HepG2 (cell line): Measurements from ENCODE around the gene POU3F4. TPM values are rescaled to one million over a fixed set of nuclear protein-coding genes. Genes with fewer than 3 reads are reported as not detected.

Experiments used
- ATAC-seq: fragments of 200-7000 bp; cut with Tn5 transposase; 3 replicates; pipeline ENCODE4 v1.9.1; 2020; ENCODE audit warnings: mild to moderate bottlenecking, moderate library complexity
- Bru-seq: library from RNA; stranded (reverse); fragments of 400-500 nt; gene quantifications from one replicate; lab custom pipeline; 2021; lab: Mats Ljungman, UMichigan
- BruChase-seq, 2 experiments: library from RNA; stranded (reverse); fragments of 400-500 nt; gene quantifications; one replicate each; lab custom pipeline; 2021; lab: Mats Ljungman, UMichigan
- BruUV-seq: library from RNA; stranded (reverse); fragments of 400-500 nt; replicated peaks from 2 replicates; lab custom pipeline; 2021; lab: Mats Ljungman, UMichigan
- CTCF ChIA-PET: fragments of 300-600 bp; formaldehyde crosslinking; extraction: SDS; loops from one replicate; lab custom pipeline; 2021; ENCODE audit warnings: low total read pairs, inconsistent platforms, low intra/inter-chr PET ratio; lab: Yijun Ruan, JAX
- POLR2A ChIA-PET: fragments of 350-600 bp; sonication (Branson Sonifier 250); formaldehyde crosslinking; loops from one replicate; lab custom pipeline; 2020; ENCODE audit warnings: antibody characterized with exemption, inconsistent platforms; lab: Yijun Ruan, JAX
- DNase-seq: peaks from one replicate; pipeline ENCODE4 v3.0.0-alpha.2; 2015; ENCODE audit warnings: low spot score
- FAIRE-seq: peaks from 3 replicates; lab custom pipeline; 2011; peaks lifted over from hg19 to GRCh38; lab: Jason Lieb, UNC
- H2AFZ ChIP-seq: one replicate; pipeline ENCODE4 v1.6.1; 2011; ENCODE audit warnings: low read length, inconsistent platforms
- H3K27ac ChIP-seq: fragments of 300-600 bp; 3 replicates; pipeline ENCODE4 v1.8.0; 2011; ENCODE audit warnings: mixed run types, mild to moderate bottlenecking, mixed read lengths, low read length, inconsistent platforms; ENCODE audit not compliant: insufficient read depth; ENCODE audit errors: extremely low read length
- H3K27me3 ChIP-seq, 2 experiments: fragments of 200-600 bp in 1 of 2; 2 replicates in 1 of 2; 3 replicates in 1 of 2; pipeline versions ENCODE4 v1.6.0 to v1.8.0; 2011; ENCODE audit warnings: low read length in 2 of 2, mild to moderate bottlenecking in 2 of 2, moderate library complexity in 2 of 2, inconsistent platforms in 1 of 2; ENCODE audit not compliant: insufficient read depth in 2 of 2, control insufficient read depth in 1 of 2
- H3K36me3 ChIP-seq, 2 experiments: fragments of 200-600 bp in 1 of 2; replicated peaks in 1 of 2; 2 replicates in 1 of 2; 3 replicates in 1 of 2; pipeline versions ENCODE4 v1.5.1 to v1.8.0; 2011; ENCODE audit warnings: low read length in 2 of 2, inconsistent platforms in 1 of 2; ENCODE audit not compliant: insufficient read depth in 2 of 2, control insufficient read depth in 1 of 2
- H3K4me1 ChIP-seq: 2 replicates; pipeline ENCODE4 v1.5.1; 2012; ENCODE audit warnings: low read length, inconsistent platforms; ENCODE audit not compliant: insufficient read depth
- H3K4me2 ChIP-seq: 2 replicates; pipeline ENCODE4 v1.6.0; 2011; ENCODE audit warnings: low read depth, low read length, inconsistent platforms
- H3K4me3 ChIP-seq, 3 experiments: fragments of 200-600 bp in 1 of 3; sonication (generic), shearing (Covaris generic) in 1 of 3; replicated peaks in 1 of 3; 2 replicates each; pipeline ENCODE4 v1.5.1; 2011 to 2016; ENCODE audit warnings: low read length in 3 of 3, inconsistent platforms in 2 of 3, low read depth in 2 of 3, mild to moderate bottlenecking in 2 of 3, control low read depth in 1 of 3, mixed read lengths in 1 of 3; ENCODE audit not compliant: insufficient read depth in 1 of 3
- H3K79me2 ChIP-seq: one replicate; pipeline ENCODE4 v1.6.1; 2011; ENCODE audit warnings: low read length, inconsistent platforms; ENCODE audit not compliant: insufficient read depth
- H3K9ac ChIP-seq: 2 replicates; pipeline ENCODE4 v1.6.0; 2011; ENCODE audit warnings: mild to moderate bottlenecking, low read depth, low read length, inconsistent platforms; ENCODE audit not compliant: insufficient read depth
- H3K9me3 ChIP-seq: 2 replicates; pipeline ENCODE4 v1.5.1; 2012; ENCODE audit warnings: mild to moderate bottlenecking, low read length
- H4K20me1 ChIP-seq: 2 replicates; pipeline ENCODE4 v1.6.0; 2011; ENCODE audit warnings: inconsistent platforms, mild to moderate bottlenecking, low read length, moderate library complexity; ENCODE audit not compliant: insufficient read depth
- PRMT3 ChIP-seq: sonication (generic); formaldehyde crosslinking; IDR thresholded peaks from 2 replicates; pipeline ENCODE4 v1.8.1; 2022; ENCODE audit warnings: low read depth, mild to moderate bottlenecking, moderate library complexity, missing genetic modification reagents, borderline replicate concordance
- ZNF10 ChIP-seq: sonication (generic); formaldehyde crosslinking; IDR thresholded peaks from 2 replicates; pipeline ENCODE4 v1.4.0; 2020; ENCODE audit warnings: mild to moderate bottlenecking, low read depth, missing genetic modification reagents, borderline replicate concordance
- ZNF598 ChIP-seq: sonication (generic); formaldehyde crosslinking; IDR thresholded peaks from 2 replicates; pipeline ENCODE4 v1.5.1; 2020; ENCODE audit warnings: mild to moderate bottlenecking, missing genetic modification reagents, borderline replicate concordance
- WGBS: methylation state at CpG from one replicate; pipeline ENCODE4 v1.1.6; 2017; ENCODE audit warnings: low lambda C conversion rate; 5-methylcytosine and 5-hydroxymethylcytosine counted together
- in situ Hi-C: cut with HindIII; loops from 2 replicates; pipeline ENCODE4 v1.10.0; 2017; ENCODE audit warnings: low pct_unique_long_range_greater_than_20kb; ENCODE audit not compliant: extremely low pct_ligation_motif_present
- intact Hi-C: fragments of 100-400 bp; cut with micrococcal nuclease; formaldehyde crosslinking; loops from one replicate; pipeline ENCODE4 v1.10.0; 2022; ENCODE audit not compliant: unreplicated experiment
- long read RNA-seq, 2 experiments: library from RNA in 1 of 2; library from polyadenylated mRNA in 1 of 2; stranded (forward) in 1 of 2; unstranded in 1 of 2; transcript quantifications; one replicate each; pipeline ENCODE4 v2.0.0, GENCODE V29; 2019 to 2022
- polyA minus RNA-seq, 3 experiments: library from RNA; depleted of rRNA, polyadenylated mRNA; stranded (reverse); fragments of >200 nt; gene quantifications; 2 replicates each; pipeline ENCODE4 v1.2.3, GENCODE V29; 2011; ENCODE audit warnings: low replicate concordance in 1 of 3
- polyA plus RNA-seq, 8 experiments: library from polyadenylated mRNA; depleted of rRNA in 3 of 8; stranded (reverse) in 7 of 8; unstranded in 1 of 8; fragments of >200 nt; fragmentation: Illumina TruSeq in 4 of 8; extraction: Trizol in 4 of 8; gene quantifications; 2 replicates each; pipeline versions ENCODE4 v1.2.1 to v1.2.3, GENCODE V29; 2011 to 2016; ENCODE audit warnings: low read depth in 4 of 8, missing spikeins in 1 of 8, mixed read lengths in 1 of 8; ENCODE audit not compliant: insufficient read depth in 1 of 8
- total RNA-seq, 5 experiments: library from RNA; depleted of rRNA; stranded (reverse); fragments of >200 nt; fragmentation: Illumina TruSeq; extraction: Trizol; gene quantifications; 2 replicates each; pipeline ENCODE4 v1.2.3, GENCODE V29; 2016; ENCODE audit warnings: low read depth in 1 of 5
- TF ChIP-seq, protein P1 (sequence below): sonication (generic); formaldehyde crosslinking; IDR thresholded peaks from 2 replicates; pipeline ENCODE4 v1.4.0; 2020; ENCODE audit warnings: mild to moderate bottlenecking, missing genetic modification reagents, borderline replicate concordance
- TF ChIP-seq, protein P2 (sequence below): fragments of 450-650 bp; IDR thresholded peaks from 2 replicates; pipeline ENCODE4 v1.6.1; 2017

Gene POU3F4
- total RNA-seq (2016; rRNA removed; fragmentation: Illumina TruSeq; extraction: Trizol) (not detected in 2 replicates), polyA plus RNA-seq (2011; rRNA removed) (not detected in 2 replicates), polyA minus RNA-seq (2011; rRNA and poly(A)+ RNA removed; ENCODE audit: low replicate concordance) (not detected in 2 replicates), Bru-seq, nascent RNA (not detected), BruChase-seq, experiment 1, labeled RNA remaining after a 6-hour chase (not detected), BruChase-seq, experiment 2, labeled RNA remaining after a 2-hour chase (not detected)
- total RNA-seq (2016; cell fraction: cytosol; rRNA removed; fragmentation: Illumina TruSeq; extraction: Trizol; ENCODE audit: low read depth): not detected in 2 replicates
- not detected in 2 replicates for total RNA-seq (2016; cell fraction: insoluble cytoplasmic fraction; rRNA removed; fragmentation: Illumina TruSeq; extraction: Trizol)
- not detected in 2 replicates for total RNA-seq (2016; cell fraction: membrane; rRNA removed; fragmentation: Illumina TruSeq; extraction: Trizol)
- total RNA-seq (2016; cell fraction: nucleus; rRNA removed; fragmentation: Illumina TruSeq; extraction: Trizol): not detected in 2 replicates
- polyA plus RNA-seq (2011; cell fraction: cytosol; rRNA removed): not detected in 2 replicates
- not detected in 2 replicates for polyA plus RNA-seq (2011; cell fraction: nucleus; rRNA removed)
- not detected in 2 replicates for polyA plus RNA-seq (2012)
- polyA plus RNA-seq (2016; cell fraction: cytosol; fragmentation: Illumina TruSeq; extraction: Trizol; ENCODE audit: low read depth): not detected in 2 replicates
- not detected in 2 replicates for polyA plus RNA-seq (2016; cell fraction: insoluble cytoplasmic fraction; fragmentation: Illumina TruSeq; extraction: Trizol; ENCODE audit: low read depth)
- polyA plus RNA-seq (2016; cell fraction: membrane; fragmentation: Illumina TruSeq; extraction: Trizol; ENCODE audit: low read depth): not detected in 2 replicates
- polyA plus RNA-seq (2016; cell fraction: nucleus; fragmentation: Illumina TruSeq; extraction: Trizol; ENCODE audit: insufficient read depth, low read depth): not detected in 2 replicates
- not detected in 2 replicates for polyA minus RNA-seq (2011; cell fraction: cytosol; rRNA and poly(A)+ RNA removed)
- not detected in 2 replicates for polyA minus RNA-seq (2011; cell fraction: nucleus; rRNA and poly(A)+ RNA removed)
- long read RNA-seq, experiment 1: 0 reads
- long read RNA-seq, experiment 2: 0 reads

DNA sequence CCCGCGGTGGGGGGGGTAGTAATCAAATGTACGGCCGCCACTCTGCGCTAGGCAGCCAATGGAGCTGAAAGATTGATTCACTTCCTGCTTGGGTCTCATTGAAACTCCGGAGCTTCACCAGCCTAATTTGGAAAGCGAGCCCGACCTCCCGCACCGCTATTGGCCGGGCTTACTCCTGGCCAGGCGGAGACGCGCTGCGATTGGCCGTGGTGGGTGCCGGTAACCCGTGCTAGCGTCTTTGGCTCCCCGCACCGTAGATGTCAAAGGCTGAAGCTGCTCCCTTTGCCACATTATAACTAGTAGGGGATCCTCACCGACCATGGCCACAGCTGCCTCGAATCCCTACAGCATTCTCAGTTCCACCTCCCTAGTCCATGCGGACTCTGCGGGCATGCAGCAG, at the start of gene POU3F4:
Gene POU3F4, plus strand, starts transcription at position 285 of the 400 bp plus-strand sequence. Its CDS starts 35 bp downstream, at position 320.
- DNase-seq (no peak), FAIRE-seq (no peak), ATAC-seq (no peak)
- Histone ChIP-seq H3K27ac (no peak within 1 kb of the TSS), H3K4me3 (no peak within 1 kb of the TSS), H3K4me1 (no peaks in the 10 kb centered on the region), H4K20me1 (no peaks in the 10 kb centered on the region), H3K9me3 (no peaks in the 10 kb centered on the region), H3K79me2 (no peaks in the 10 kb centered on the region), H3K9ac (no peak within 1 kb of the TSS), H3K36me3 (no peaks in the 10 kb centered on the region), H3K27me3 (no peaks in the 10 kb centered on the region), H2AFZ (no peak within 1 kb of the TSS), H3K4me2 (no peak within 1 kb of the TSS)
- POLR2A ChIA-PET: no interaction called here
- in situ Hi-C loops (no loop called here), intact Hi-C loops (no loop called here)
- WGBS: 67% methylated on average over 9 of the region's 25 CpGs
- TF ChIP-seq PRMT3 (CRISPR knock-in tag): no peak
- TF ChIP-seq, protein P1, sequence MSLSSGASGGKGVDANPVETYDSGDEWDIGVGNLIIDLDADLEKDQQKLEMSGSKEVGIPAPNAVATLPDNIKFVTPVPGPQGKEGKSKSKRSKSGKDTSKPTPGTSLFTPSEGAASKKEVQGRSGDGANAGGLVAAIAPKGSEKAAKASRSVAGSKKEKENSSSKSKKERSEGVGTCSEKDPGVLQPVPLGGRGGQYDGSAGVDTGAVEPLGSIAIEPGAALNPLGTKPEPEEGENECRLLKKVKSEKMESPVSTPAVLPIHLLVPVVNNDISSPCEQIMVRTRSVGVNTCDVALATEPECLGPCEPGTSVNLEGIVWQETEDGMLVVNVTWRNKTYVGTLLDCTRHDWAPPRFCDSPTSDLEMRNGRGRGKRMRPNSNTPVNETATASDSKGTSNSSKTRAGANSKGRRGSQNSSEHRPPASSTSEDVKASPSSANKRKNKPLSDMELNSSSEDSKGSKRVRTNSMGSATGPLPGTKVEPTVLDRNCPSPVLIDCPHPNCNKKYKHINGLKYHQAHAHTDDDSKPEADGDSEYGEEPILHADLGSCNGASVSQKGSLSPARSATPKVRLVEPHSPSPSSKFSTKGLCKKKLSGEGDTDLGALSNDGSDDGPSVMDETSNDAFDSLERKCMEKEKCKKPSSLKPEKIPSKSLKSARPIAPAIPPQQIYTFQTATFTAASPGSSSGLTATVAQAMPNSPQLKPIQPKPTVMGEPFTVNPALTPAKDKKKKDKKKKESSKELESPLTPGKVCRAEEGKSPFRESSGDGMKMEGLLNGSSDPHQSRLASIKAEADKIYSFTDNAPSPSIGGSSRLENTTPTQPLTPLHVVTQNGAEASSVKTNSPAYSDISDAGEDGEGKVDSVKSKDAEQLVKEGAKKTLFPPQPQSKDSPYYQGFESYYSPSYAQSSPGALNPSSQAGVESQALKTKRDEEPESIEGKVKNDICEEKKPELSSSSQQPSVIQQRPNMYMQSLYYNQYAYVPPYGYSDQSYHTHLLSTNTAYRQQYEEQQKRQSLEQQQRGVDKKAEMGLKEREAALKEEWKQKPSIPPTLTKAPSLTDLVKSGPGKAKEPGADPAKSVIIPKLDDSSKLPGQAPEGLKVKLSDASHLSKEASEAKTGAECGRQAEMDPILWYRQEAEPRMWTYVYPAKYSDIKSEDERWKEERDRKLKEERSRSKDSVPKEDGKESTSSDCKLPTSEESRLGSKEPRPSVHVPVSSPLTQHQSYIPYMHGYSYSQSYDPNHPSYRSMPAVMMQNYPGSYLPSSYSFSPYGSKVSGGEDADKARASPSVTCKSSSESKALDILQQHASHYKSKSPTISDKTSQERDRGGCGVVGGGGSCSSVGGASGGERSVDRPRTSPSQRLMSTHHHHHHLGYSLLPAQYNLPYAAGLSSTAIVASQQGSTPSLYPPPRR (CRISPR knock-in tag): no peak
- TF ChIP-seq ZNF598: no peak
- TF ChIP-seq, protein P2, sequence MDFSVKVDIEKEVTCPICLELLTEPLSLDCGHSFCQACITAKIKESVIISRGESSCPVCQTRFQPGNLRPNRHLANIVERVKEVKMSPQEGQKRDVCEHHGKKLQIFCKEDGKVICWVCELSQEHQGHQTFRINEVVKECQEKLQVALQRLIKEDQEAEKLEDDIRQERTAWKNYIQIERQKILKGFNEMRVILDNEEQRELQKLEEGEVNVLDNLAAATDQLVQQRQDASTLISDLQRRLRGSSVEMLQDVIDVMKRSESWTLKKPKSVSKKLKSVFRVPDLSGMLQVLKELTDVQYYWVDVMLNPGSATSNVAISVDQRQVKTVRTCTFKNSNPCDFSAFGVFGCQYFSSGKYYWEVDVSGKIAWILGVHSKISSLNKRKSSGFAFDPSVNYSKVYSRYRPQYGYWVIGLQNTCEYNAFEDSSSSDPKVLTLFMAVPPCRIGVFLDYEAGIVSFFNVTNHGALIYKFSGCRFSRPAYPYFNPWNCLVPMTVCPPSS: no peak
- no peak for TF ChIP-seq ZNF10 (CRISPR knock-in tag)
- CTCF ChIA-PET: no interaction called here
- no TSS peak for BruUV-seq
